Stimulated activated naive CD4-positive, alpha-beta T cell treated with Interleukin-2 at 50 U/mL for 16 hours (primary cell): ENCODE data around the gene HSD17B8.
A peak's percentile ranks its signal among the peaks of the same experiment; 100 is the strongest.

ENCODE experiments used
- DNase-seq: peaks from one replicate; lab custom pipeline; 2025; lab: John Stamatoyannopoulos, UW

The HSD17B8 gene

GRCh38 chr6:33204415-33205190 is at the start of gene HSD17B8:
Gene HSD17B8, plus strand, starts transcription at chr6:33204655. Its CDS starts 14 bp downstream, at chr6:33204669.
- DNase-seq = peak; percentile 93

- no peak for DNase-seq
Measured at GRCh38 chr6:33156561-33156960, 47.9 kb upstream of the HSD17B8 start.

- DNase-seq = no peak
Measured at GRCh38 chr6:33156964-33157363, 47.5 kb upstream of the HSD17B8 start.

DNA sequence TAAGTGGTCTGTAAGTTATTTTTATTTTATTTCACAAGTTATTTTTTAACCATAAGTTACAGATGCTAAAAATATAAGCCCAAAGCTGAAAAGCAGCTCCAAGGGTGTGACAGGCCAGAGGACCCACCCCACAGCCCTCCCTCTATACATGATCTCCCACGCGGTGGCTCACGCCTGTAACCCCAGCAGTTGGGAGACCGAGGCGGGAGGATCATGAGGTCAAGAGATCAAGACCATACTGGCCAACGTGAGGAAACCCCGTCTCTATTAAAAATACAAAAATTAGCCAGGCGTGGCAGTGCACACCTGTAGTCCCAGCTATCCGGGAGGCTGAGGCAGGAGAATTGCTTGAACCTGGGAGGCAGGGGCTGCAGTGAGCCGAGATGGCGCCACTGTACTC is 44.4 kb upstream of the HSD17B8 start:
- no peak for DNase-seq

DNA sequence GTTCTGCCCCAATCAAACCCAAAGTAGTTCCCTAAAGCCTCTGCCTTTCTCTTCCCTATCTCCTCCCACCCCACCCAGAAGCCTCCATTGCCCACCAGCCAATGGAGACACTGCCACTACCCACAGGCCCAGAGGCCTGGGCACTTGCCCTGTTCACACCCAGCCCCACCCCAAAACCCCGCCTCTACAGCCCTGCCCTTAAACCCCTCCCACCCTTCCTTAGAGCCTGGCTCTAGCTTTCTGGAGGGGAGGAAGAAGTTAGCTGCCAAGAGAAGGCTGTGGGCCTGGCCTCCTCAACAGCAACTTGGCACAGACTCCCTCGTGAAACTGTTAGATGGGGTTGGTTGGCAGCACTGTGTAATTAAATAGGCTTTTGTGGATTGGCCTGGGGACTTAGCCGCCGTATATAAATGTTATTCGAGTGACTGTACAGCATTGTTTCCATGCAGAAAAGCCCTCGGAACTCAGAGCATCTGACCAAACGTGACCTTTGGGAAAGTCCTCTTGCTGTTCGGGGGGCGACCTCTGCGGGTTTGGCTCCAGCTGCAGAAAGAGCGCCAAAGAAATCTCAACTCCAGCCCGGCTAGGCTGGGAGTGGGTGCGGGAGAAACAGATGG is 43.6 kb upstream of the HSD17B8 start:
- DNase-seq = no peak

DNA sequence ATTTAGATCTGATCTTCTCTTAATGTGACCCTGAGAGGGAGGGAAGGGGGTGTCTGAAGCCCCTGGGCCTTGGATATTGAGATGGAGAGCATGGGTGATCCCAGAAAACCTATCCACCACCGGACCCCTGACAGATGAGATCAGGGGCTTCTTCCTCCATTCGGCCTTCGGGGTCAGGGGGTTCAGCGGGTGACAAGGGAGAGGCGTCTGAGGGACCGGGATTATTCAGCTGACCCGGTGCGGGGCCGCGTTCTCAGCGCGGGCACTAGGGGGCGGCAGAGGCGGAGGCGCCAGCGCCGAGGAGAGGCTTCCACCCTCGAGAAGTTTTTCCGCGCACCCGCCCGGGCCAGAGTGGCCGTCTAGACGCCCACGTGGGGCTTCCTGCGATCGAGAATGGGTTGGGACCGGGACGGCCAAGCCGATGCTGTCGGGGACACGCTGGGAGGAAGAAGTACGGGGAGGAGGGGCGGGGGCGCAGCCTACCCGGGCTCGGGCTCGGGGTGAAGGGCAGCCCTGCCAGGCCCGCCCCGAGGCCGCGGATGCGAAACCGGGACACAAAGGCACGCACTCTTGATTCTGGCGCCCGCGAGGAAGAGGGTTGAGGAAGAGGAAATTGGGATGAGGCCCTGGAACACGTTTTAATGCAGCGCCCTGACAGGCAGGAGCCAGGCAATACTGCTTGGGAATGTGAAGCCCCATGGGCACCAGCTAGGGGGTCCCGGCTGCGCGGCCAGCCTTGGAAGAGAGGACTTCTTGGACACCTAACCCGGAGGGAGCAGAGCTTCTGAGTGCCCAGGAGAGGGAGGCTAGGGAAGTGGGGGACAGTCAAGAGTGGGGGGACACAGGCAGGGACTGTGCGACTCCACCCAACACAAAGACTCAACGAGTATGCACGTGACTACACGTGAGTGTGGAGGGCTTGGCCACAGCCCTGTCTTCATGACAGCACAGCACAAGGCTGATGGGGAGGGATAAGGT is 42.8 kb upstream of the HSD17B8 start:
- DNase-seq = peak; percentile 69

DNA sequence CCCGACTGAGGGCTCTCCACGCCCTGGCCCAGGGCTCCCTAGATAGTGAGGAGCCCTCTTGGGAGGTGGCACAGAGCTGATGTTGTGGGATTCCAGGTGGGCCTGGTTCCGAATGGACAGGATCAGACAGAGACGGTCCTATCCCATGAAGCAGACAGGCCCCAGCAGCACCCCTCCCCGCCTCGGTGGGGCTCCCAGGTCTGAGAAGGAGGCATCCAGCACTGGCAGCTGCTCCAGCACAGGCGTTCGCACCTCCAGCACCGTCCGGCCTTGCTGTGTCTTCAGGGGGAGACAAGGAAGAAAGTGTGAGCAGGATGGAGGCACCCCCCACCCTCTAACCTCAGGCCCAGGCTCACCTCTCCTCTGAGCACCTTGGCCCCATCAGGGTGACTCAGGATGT is 40.9 kb upstream of the HSD17B8 start:
- DNase-seq = no peak

DNA sequence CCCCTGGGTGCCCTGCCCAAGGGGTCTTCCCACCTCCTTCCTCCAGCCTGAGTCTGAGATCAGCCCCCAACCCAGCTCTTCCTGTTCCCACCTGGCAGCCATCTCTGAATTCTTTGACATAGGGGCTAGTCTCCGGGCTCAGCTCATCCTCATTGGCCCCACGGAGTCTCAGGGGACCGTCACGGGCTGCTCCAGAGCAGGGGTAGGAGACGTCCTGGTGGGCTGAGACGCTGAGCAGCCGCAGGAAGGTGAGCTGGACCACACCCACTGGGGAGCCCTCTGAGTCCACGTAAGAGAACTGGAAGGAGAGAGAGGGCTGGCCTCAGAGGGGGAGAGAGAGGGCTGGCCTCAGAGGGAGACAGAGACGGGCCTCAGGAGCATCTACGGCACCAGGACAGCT is 40.3 kb upstream of the HSD17B8 start:
- no peak for DNase-seq

DNA sequence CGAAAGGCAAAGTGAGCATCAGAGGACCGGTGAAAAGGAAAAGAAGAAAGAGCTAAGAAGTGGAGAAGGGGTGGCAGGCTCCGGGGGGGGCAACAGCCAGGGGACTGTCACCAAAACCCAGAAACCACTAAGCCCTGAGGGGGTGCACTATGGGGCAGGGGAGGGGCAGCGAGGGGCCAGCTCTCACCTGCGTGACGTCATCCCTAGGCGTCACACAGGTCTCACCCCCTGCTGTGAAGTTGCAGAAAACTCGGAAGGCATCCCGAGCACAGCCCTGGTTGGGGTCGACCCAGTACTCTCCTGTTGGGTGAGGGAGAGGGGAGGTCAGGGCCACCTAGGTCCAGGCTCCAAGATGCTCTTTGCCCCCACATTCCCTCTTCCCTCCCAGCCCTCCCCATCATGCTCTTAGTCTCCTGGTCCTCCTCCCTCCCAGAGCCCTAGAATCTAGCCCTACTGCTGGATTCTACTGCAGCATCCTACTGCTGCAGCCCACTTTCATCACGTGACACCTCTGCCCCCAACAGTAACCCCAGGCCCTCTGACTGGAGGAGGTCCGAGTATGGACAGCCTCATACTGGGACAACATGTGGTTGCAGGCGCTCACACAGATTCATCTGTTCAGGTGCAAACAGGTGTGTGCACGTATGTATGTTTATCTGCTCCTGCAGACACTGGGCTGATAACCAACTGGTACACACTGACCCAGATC is 39.6 kb upstream of the HSD17B8 start:
- DNase-seq = no peak

- no peak for DNase-seq
Measured at GRCh38 chr6:33165581-33166258, 38.7 kb upstream of the HSD17B8 start.

DNA sequence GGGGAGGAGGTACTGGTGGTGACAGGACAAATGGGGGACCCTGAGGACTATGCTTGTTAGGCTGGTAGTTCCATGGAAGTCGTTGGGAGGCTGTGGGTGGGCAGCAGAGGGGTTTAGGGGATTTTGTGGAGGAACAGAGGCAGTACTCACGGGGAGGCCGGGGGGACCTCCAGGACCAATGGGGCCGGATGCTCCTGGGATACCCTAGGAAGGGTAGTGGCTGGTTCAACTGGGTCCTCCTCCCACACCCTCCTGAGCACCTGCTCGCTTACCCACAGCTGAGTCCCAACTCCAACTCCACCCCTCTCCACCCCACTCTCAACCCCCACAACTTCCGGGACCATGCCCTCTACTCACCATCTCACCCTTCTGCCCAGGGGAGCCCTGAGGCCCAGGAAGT is 38.1 kb upstream of the HSD17B8 start:
- DNase-seq = no peak

DNA sequence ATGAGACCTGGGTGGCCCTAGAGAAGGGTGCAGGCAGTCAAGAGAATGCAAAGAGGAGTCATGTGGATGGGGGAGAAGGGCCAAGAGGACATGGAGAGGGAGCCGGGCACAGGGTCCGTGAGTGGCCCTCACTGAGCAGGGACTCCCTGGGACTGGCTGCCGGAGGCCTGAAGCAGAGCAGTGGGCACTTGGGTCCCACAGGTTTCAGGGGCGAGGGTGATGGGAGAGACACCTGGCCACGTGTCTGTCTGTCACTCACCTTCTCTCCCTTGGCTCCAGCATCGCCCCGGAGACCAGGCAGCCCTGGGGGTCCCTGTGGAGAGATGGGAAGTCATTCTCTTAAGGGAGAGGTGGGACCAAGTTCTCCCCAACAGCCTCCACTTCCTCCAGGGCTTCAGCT is 37.6 kb upstream of the HSD17B8 start:
- DNase-seq = no peak

DNA sequence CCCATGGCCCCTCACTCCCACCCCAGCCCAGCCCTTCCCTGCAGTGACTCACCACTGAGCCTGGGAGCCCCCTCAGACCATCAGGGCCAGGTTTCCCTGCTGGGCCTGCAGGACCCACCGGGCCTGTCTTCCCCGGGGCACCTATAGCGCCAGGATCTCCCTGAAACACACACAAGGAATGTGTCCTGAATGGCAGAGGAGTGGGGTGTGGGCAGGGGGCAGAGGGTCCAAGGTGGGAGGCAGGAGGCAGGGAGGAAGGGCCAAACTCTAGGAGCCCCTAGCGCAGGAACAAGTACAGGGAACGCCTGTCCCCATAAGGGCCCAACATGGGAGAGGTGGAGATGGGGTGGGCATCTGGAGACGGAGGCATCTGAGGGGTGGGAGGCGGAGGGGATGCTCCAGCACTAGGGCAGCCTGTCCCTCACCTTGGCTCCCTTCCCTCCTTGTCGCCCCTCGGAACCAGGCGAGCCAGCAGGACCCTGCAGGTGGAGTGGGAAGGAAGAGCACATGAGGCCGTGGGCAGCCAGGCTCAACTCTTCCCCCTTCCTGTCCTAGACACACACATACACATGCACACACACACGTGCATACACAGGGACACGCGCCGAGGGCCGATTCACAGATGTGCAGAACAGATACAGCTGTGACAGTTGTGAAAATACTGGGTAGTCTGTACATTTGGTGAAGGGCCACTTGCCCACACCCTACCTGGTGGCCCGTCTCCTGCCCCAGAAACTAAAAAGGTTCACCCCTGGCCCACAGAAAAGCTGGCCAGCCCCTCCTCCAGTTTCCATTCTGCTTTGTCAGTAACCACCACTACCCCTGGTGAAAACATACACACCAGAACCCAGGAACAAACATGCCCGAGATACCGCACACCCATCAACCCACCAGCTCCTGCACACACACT is 36.8 kb upstream of the HSD17B8 start:
- DNase-seq = no peak

- no peak for DNase-seq
Measured at GRCh38 chr6:33168284-33168601, 36.2 kb upstream of the HSD17B8 start.

GRCh38 chr6:33168639-33169038 is 35.8 kb upstream of the HSD17B8 start:
- no peak for DNase-seq

DNA sequence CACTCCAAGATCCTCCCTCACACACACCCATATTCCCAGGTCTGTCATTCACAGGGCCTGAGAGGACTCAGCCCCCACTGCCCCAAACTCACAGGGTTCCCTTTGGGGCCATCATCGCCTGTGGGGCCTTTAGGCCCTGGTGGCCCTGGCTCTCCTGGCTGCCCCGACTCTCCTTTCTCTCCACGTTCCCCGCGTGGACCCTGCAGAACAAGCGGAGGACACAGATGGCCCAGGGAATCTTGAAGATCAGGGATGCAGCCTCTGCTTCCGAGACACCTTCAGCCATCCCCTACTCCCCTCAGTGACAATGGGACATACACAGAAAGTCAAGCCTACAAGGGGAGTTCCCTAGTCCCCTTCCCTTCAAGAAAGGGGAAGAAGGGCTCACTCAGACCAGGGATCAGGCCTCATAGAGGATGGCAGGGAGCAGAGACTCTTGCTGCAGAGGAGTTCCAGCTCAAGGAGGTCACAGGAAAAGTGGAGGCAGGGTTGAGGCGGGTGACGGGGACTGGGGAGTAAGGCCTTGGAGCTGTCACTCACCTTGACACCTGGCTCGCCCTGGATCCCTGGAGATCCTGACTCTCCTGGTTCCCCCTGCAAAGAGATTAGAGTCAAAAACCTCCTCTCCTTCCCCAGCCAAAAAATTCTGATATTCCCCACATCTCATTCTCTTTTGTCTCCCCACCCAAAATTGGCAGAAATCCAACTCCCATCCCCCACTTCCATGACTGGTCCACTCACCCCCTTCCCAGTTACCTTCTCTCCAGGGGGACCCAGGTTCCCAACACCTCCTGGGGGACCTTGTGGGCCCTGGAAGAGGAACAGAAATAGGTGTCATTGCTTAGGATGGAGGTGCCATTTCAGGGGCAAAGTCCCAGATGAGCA is 34.9 kb upstream of the HSD17B8 start:
- no peak for DNase-seq

GRCh38 chr6:33170176-33171015 is 34.1 kb upstream of the HSD17B8 start:
- no peak for DNase-seq
